ENCODE data around the gene PARVG. TPM values are rescaled to one million over a fixed set of nuclear protein-coding genes. Genes with fewer than 3 reads are reported as not detected.

PARVG gene
- total RNA-seq, 2 experiments from 2014 or later: 76.5 to 76.9 TPM

GRCh38 chr22:44188986-44189630, 8.4 kb downstream of the PARVG start:
- H3K4me3 Mint-ChIP-seq: no peak overlapping the region
- POLR2A ChIA-PET: interaction anchor here (0.8 kb wide), 1 partner anchor 13 kb away, joined by 3 read pairs; no protein-coding TSS in a partner anchor
- intact Hi-C loops (cut with micrococcal nuclease): loop anchor here (10.0 kb wide), 1 partner anchor 136 kb away; no protein-coding TSS in a partner anchor
- H3K27ac Mint-ChIP-seq: no peak overlapping the region
- H3K4me1 Mint-ChIP-seq (ENCODE audit: low read depth): peaks cover 47% of the 10 kb centered on the region
- ATAC-seq (no peak), DNase-seq (no peak)
- no peaks in the 10 kb centered on the region for H3K27me3 Mint-ChIP-seq
- peaks cover 28% of the 10 kb centered on the region for H3K36me3 Mint-ChIP-seq (ENCODE audit: low read depth)
- no peak for TF ChIP-seq CTCF (IDR thresholded peaks at IDR 0.05)
- H3K9me3 Mint-ChIP-seq: no peaks in the 10 kb centered on the region
- CTCF ChIA-PET: no interaction called here

GRCh38 chr22:44190381-44190976, 9.8 kb downstream of the PARVG start:
- Mint-ChIP-seq H3K4me3 (no peak overlapping the region), H3K4me1 (ENCODE audit: low read depth) (peaks cover 47% of the 10 kb centered on the region), H3K36me3 (ENCODE audit: low read depth) (peaks cover 32% of the 10 kb centered on the region), H3K9me3 (no peaks in the 10 kb centered on the region), H3K27me3 (no peaks in the 10 kb centered on the region), H3K27ac (no peak overlapping the region)
- intact Hi-C loops (cut with micrococcal nuclease): no loop called here
- POLR2A ChIA-PET: interaction anchor here (1.5 to 7.9 kb wide), 2 partner anchors 9 to 200 kb away, joined by 3 to 59 read pairs; partner anchors contain the start of gene PARVG
- CTCF ChIA-PET: no interaction called here
- no peak for DNase-seq
- TF ChIP-seq CTCF (IDR thresholded peaks at IDR 0.05): no peak
- no peak for ATAC-seq

GRCh38 chr22:44191036-44191454, 10.3 kb downstream of the PARVG start:
- Mint-ChIP-seq H3K27ac (peak overlapping the region; percentile 42), H3K27me3 (no peaks in the 10 kb centered on the region), H3K36me3 (ENCODE audit: low read depth) (peaks cover 34% of the 10 kb centered on the region), H3K4me3 (no peak overlapping the region), H3K4me1 (ENCODE audit: low read depth) (peaks cover 45% of the 10 kb centered on the region), H3K9me3 (no peaks in the 10 kb centered on the region)
- DNase-seq (peak; percentile 88), ATAC-seq (peak; percentile 87)
- no peak for TF ChIP-seq CTCF (IDR thresholded peaks at IDR 0.05)
- intact Hi-C loops (cut with micrococcal nuclease): no loop called here
- ChIA-PET POLR2A (interaction anchor here (1.5 to 7.9 kb wide), 2 partner anchors 9 to 201 kb away, joined by 3 to 59 read pairs; partner anchors contain the start of gene PARVG), CTCF (no interaction called here)

GRCh38 chr22:44192098-44192815, 11.5 kb downstream of the PARVG start:
- no peak overlapping the region for H3K27ac Mint-ChIP-seq
- no peak overlapping the region for H3K4me3 Mint-ChIP-seq
- ATAC-seq: peak; percentile 32
- intact Hi-C loops (cut with micrococcal nuclease): no loop called here
- ChIA-PET CTCF (interaction anchor here (1.5 kb wide), 1 partner anchor 246 kb away, joined by 3 read pairs; no protein-coding TSS in a partner anchor), POLR2A (interaction anchor here (1.1 to 7.9 kb wide), 3 partner anchors 11 to 490 kb away, joined by 3 to 59 read pairs (median 3); partner anchors contain the start of gene PARVG)
- peaks cover 45% of the 10 kb centered on the region for H3K4me1 Mint-ChIP-seq (ENCODE audit: low read depth)
- H3K36me3 Mint-ChIP-seq (ENCODE audit: low read depth): peaks cover 31% of the 10 kb centered on the region
- DNase-seq: peak; percentile 75
- H3K9me3 Mint-ChIP-seq: no peaks in the 10 kb centered on the region
- no peak for TF ChIP-seq CTCF (IDR thresholded peaks at IDR 0.05)
- no peaks in the 10 kb centered on the region for H3K27me3 Mint-ChIP-seq

Measured in activated CD8-positive, alpha-beta T cell treated with anti-CD3 and anti-CD28 coated beads for 36 hours (primary cell).